NCI-H1694 treated with DMSO at 0.1 percent for 48 hours (cell line): ENCODE measurements around the gene SMC1A.
"Not testable (repeated sequence)": the region's sequence is repeated elsewhere in the genome, so short reads cannot be mapped to it uniquely, and the experiment has no call there.

ENCODE experiments used
- DNase-seq: peaks from one replicate; lab custom pipeline; 2025; lab: John Stamatoyannopoulos, UW

Gene SMC1A

GRCh38 chrX:53422086-53422860, at the start of gene SMC1A:
Gene SMC1A (minus strand): TSS chrX:53422654. CDS start chrX:53422600, 54 bp downstream.
- DNase-seq, result peak; percentile 90

GRCh38 chrX:53471346-53471745, 48.9 kb upstream of the SMC1A start:
- no peak for DNase-seq

DNA sequence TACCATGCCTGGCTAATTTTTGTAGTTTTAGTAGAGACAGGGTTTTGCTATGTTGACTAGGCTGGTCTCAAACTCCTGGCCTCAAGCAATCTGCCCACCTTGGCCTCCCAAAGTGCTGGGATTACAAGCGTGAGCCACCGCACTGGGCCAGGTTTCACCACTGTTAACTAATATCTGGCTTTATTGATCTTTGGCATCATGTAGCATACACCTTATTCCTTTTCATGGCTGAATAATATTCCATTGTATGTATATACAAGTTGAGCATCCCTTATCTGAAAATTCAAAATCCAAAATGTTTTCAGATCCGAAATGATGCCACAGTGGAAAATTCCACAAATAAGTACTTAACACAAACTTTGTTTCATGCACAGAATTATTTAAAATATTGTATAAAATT, 46.2 kb upstream of the SMC1A start:
- DNase-seq, result not testable (repeated sequence)

DNA sequence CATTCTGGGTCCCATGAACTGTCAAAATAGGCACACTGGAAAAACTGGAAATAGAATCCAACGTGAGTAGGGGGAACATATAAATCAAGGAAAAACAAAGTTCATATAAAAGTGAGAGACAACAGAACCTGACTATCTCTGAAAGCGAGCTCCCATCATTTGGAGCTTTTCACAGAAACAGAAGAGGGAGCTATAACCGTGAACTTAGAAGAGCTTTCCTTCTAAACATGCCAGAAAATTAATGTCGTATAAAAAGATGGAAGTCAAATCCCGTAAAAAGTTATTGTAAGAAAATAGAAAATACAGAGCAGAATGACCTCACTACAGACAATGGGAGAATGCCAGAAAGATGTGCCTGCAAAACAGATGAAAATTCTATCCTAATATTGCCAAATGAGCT, 35.6 kb upstream of the SMC1A start:
- DNase-seq, result no peak

GRCh38 chrX:53456254-53456653, 33.8 kb upstream of the SMC1A start:
- no peak for DNase-seq

- no peak for DNase-seq
Observed at GRCh38 chrX:53452812-53453211, 30.4 kb upstream of the SMC1A start.

- DNase-seq, result no peak
Observed at GRCh38 chrX:53449632-53450031, 27.2 kb upstream of the SMC1A start.

DNA sequence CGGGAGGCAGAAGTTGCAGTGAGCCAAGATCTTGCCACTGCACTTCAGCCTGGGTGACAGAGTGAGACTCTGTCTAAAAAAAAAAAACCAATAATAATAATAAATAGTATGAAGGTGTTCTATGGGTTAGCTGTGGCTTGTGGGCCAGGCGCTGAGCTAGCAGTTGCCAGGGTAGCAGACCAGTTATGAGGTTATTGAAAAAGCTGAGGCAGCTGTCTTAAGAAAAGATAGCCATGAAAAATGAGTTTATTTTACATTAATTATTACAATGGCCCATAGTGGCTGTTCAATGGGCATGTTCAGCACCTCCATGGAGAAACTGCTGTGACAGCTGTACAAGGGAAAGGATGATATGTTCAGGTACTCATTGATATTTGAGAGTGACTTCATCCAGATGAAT, 25.0 kb upstream of the SMC1A start:
- no peak for DNase-seq

- peak; percentile 37 for DNase-seq
Observed at GRCh38 chrX:53445977-53446376, 23.5 kb upstream of the SMC1A start.

- DNase-seq, result no peak
Observed at GRCh38 chrX:53442322-53442631, 19.8 kb upstream of the SMC1A start.

GRCh38 chrX:53441531-53442321, 19.3 kb upstream of the SMC1A start:
- DNase-seq, result peak; percentile 64

DNA sequence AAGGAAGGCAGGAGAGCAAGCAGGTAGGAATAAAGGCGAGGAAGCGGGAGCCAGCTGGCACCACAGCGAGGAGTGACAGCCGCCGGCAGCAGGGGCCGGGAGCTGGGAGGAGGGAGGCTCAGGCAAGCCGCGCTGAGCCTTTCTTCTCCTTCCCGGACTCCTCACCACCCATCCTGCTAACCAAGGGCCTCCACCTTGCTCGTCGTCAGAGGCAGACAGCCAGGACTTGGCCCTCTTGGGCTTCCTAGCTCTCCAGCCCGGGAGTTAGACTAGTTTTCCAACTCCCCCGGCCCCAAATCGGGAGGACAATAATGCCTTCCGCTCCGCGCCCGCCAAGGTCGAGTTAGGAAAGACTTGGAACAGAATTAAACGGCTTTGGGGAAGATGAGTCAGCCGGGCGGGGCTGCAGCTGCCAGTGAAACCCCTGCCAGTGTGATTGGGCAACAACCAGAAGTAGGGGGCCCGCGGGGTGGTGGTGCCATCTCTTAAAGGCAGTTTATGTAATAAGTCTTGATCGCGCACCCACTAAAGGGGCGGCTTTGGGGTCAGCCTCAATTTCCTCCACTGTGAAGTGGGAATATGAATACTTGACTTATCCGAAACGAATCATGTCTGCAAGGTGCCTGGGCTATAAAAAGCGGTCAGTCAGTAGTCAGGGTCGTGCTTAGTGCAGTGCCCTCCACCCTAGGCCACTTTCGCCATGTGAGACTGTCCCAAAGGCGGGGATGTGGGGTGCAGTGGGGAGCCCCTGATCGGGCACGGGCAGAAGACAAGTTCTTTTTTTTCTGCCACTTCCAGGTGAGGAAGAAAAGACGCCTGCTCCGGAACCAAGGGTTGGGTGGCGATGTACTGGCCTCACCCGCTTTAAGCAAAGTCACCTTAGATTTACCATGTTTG, 18.4 kb upstream of the SMC1A start:
- peak; percentile 52 for DNase-seq

DNA sequence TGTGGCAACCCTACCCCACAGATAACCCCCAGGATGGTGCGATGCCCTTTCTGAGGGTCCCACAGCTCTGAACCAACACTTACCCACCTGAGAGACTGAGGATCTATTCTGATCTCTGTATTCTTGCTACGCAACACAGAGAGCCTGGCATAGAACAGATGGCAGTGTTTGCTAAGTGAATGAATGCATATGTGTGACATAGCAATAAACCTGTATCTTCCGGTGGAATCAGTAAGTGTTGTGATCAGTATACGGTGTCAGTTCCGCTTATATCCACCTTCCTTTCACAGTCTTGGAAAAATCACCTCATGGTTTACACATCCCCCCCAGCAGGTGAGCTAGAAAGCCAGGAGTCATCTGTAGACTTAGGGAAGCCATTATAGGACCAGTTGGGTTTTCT, 17.6 kb upstream of the SMC1A start:
- DNase-seq, result peak; percentile 82

DNA sequence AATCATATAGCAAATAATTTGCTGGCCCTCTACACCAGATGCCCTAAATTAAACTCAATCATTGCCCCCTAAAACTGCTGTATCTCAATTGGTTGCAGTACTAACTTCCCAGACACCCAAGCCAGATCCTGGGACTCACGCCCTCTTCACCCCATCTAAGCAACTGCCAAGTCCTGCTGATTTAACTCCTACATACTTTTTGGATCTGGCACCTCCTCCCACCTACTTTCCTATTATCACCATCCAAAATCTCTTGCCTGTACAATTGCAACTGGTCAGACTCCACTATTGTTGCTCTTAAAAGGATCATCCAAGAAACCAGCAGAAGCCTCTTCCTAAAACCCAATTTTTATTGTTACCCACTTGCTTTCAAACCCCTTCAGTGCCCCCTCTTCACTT, 16.4 kb upstream of the SMC1A start:
- DNase-seq, result no peak

DNA sequence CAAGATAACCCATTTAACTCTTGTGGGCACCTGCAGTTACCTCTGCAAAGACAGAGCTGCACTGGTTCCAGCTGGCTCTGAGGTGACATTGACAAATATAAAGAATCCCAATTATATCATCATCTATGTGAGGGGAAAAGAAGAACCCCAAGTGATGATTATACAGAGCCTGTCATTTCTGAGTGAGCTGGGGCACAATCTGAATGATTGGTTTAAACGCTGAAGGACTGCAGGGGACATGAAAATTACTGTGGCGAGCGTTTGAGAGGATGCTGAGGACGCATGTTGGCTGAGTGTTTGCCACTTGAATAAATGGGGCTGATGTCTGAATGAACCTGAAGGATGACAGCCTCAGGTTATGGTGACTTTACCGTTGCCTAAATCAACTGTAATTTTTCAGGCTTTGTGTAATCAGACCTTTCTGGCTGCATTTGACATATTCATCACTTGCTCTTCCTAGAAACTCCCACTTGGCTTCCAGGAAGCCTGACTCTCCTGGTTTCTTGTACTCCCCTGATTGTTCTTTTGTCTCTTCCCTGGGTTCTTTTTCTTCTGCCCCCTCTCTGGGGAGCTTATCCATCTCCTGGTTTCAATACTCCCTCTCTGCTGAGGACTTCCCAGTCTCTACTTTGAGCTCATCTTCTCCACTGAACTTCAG, 15.8 kb upstream of the SMC1A start:
- DNase-seq, result no peak

- DNase-seq, result no peak
Observed at GRCh38 chrX:53437206-53437605, 14.8 kb upstream of the SMC1A start.

DNA sequence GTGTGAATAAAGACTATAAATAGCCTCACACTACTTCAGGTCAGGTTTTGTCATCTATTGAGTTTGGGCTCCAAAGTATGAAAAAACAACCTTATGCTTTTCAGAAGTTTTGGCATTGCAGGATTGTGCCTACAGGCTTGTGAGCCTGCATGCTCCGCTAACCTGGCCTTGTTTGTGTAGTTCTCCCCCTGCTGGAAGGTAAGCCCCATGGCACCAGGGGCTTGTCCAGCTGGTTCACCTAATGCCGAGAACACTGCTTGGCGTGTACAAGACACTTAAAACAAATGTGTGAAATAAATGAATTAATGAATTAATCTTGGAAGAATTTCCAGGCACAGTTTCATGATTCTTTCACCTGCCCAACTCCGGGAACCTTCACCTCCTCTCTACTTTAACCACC, 13.5 kb upstream of the SMC1A start:
- DNase-seq, result peak; percentile 53

DNA sequence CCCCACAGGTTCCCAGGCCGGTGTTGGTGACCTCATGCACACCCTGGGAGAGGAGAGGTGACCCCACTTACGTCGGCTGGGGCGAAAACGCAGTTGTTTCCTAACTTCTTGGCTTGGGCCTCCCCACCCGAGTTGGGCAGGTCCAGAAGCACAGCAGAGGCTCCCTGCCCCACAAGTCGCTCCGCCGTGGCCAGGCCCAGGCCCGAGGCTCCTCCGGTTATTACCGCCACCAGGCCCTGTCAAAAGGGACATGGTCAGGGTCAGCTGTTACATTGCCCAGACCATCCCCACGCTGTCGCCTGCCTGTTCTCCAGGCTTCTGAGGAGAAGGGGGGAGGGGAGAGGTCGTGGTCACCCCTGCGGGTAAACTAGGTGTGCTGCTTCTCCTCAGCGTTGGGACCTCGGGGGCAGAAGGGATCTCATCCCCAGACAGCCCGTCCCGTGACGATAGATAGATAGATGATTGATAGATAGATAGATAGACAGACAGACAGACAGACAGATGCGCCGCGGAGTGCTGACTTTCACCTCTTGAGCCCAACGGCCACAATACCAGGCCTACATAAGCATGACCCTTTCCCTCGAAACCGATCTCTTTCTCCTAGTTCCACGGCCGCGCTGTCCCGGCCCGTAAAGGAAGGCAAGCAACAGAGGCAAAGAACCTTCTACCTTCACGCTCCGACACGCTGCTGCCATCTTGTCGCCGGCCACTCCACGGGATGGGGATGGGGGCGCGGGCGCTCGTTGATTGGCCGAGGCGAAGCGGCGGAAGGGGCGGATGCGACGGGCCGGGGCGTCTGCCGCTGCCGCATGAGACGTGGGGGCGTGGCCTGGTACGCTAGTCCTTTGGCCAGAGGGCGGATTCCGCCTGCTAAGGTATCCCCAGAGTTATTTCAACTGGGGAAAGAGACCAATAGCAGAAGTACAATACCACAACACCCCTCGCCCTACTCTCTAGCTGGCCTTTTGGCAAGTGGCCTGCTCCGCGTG, 11.5 kb upstream of the SMC1A start, which contains the start of gene HSD17B10:
HSD17B10 (minus strand) TSS at position 720 of the 989 bp plus-strand sequence; CDS start at position 695, 25 bp downstream.
- DNase-seq, result peak; percentile 66

DNA sequence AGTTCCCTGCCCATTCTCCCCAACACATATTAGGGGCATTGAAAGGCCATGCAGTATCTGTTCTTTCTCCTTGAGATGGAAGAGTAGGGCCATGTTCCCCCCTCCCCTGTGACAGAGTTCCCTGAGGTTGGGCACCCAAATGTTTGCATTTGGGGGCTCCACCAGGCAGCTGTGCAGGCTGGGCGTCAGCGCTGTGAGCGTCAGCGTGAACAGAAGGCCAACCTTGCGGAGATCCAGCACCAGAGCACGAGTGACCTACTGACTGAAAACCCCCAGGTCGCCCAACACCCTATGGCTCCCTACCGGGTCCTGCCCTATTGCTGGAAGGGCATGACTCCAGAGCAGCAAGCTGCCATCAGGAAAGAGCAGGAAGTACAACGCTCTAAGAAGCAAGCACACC, 7.8 kb upstream of the SMC1A start:
- DNase-seq, result no peak

- no peak for DNase-seq
Observed at GRCh38 chrX:53429755-53430154, 7.3 kb upstream of the SMC1A start.
